A549 treated with dexamethasone at 1 μM for 4 hours (cell line): Measurements from ENCODE around the gene HPS5. TPM values are rescaled to one million over a fixed set of nuclear protein-coding genes. Genes with fewer than 3 reads are reported as not detected.

Experiments used
- total RNA-seq: library from RNA; stranded (reverse); fragments of 200-300 nt; extraction: Qiagen RNA extraction; gene quantifications from 5 replicates; pipeline ENCODE4 v1.2.3, GENCODE V29; 2022

The HPS5 gene
- total RNA-seq = 14.9 to 16.9 TPM (median 16.1 TPM) in 5 replicates

GRCh38 chr11:18321969-18322711 lies at the start of gene HPS5, which contains the start of gene GTF2H1:
Gene HPS5 (minus strand): TSS chr11:18322140. CDS start chr11:18317858, 4,282 bp downstream.
Gene GTF2H1 (plus strand): TSS chr11:18322567. CDS start chr11:18333075, 10,508 bp downstream.

GRCh38 chr11:18265949-18266348 lies 56.0 kb downstream of the HPS5 start, which contains the start of gene SAA1:
Gene SAA1 (plus strand): TSS chr11:18266264. CDS start chr11:18266888, 624 bp downstream.

GRCh38 chr11:18248561-18248960 lies 73.4 kb downstream of the HPS5 start, which contains the start of gene SAA2:
Gene SAA2 (minus strand): TSS chr11:18248668. CDS start chr11:18248011, 657 bp downstream.

GRCh38 chr11:18236664-18237356 lies 85.1 kb downstream of the HPS5 start, which contains the start of gene SAA4:
Gene SAA4 (minus strand): TSS chr11:18236802. CDS start chr11:18235926, 876 bp downstream.

Other genes starting within 250 kb of the HPS5 start
- gene SAAL1, start 216.1 kb downstream of the HPS5 start, total RNA-seq = 36.1 to 41.7 TPM (median 39.4 TPM) in 5 replicates
- 0.14 TPM in 1 of 5 replicates, not detected in the others for gene MRGPRX3, start 189.6 kb downstream of the HPS5 start, total RNA-seq
- gene MRGPRX4, start 149.3 kb downstream of the HPS5 start, total RNA-seq = not detected in 5 replicates
- gene SAA4, start 85.3 kb downstream of the HPS5 start, total RNA-seq = not detected in 5 replicates
- gene SAA2, start 73.5 kb downstream of the HPS5 start, total RNA-seq = 0.13 to 0.31 TPM (median 0.22 TPM) in 3 of 5 replicates, not detected in the others
- 3.0 to 4.5 TPM (median 3.5 TPM) in 5 replicates for gene SAA1, start 55.9 kb downstream of the HPS5 start, total RNA-seq
- 35.7 to 38.8 TPM (median 36.8 TPM) in 5 replicates for gene GTF2H1, start 427 bp upstream of the HPS5 start, total RNA-seq
- gene LDHA, start 72.4 kb upstream of the HPS5 start, total RNA-seq = 3,528 to 4,351 TPM (median 4,297 TPM) in 5 replicates
- 0.10 to 0.23 TPM (median 0.14 TPM) in 4 of 5 replicates, not detected in the other for gene LDHC, start 90.2 kb upstream of the HPS5 start, total RNA-seq
- gene LDHAL6A, start 133.7 kb upstream of the HPS5 start, total RNA-seq = not detected in 5 replicates
- 104 to 121 TPM (median 106 TPM) in 5 replicates for gene TSG101, start 204.8 kb upstream of the HPS5 start, total RNA-seq